Activated CD4-positive, alpha-beta memory T cell treated with anti-CD3 and anti-CD28 coated beads for 36 hours (primary cell): Measurements from ENCODE around the gene GPC1. TPM values are rescaled to one million over a fixed set of nuclear protein-coding genes. Genes with fewer than 3 reads are reported as not detected.
A peak's percentile ranks its signal among the peaks of the same experiment; 100 is the strongest.

Source experiments
- CTCF ChIA-PET: fragments of 350-600 bp; sonication (Branson Sonifier 250); formaldehyde crosslinking; loops from one replicate; lab custom pipeline; 2021; ENCODE audit warnings: antibody characterized with exemption, inconsistent platforms; lab: Charles Lee
- POLR2A ChIA-PET: fragments of 350-600 bp; sonication (Branson Sonifier 250); formaldehyde crosslinking; loops from one replicate; lab custom pipeline; 2021; ENCODE audit warnings: antibody characterized with exemption; lab: Charles Lee
- DNase-seq: peaks from one replicate; pipeline ENCODE4 v3.0.0-alpha.2; 2020
- H3K27ac Mint-ChIP-seq: one replicate; pipeline ENCODE4 v1.8.0; 2021; ENCODE audit warnings: mixed read lengths
- H3K27me3 Mint-ChIP-seq: one replicate; pipeline ENCODE4 v1.8.0; 2021; ENCODE audit warnings: mixed read lengths
- H3K36me3 Mint-ChIP-seq: one replicate; pipeline ENCODE4 v1.8.0; 2021; ENCODE audit warnings: mixed read lengths
- H3K4me1 Mint-ChIP-seq: one replicate; pipeline ENCODE4 v1.8.0; 2021; ENCODE audit warnings: low read depth, mixed read lengths
- H3K4me3 Mint-ChIP-seq: one replicate; pipeline ENCODE4 v1.8.0; 2021; ENCODE audit warnings: mild to moderate bottlenecking, mixed read lengths
- H3K9me3 Mint-ChIP-seq: one replicate; pipeline ENCODE4 v1.8.0; 2021; ENCODE audit warnings: mixed read lengths
- intact Hi-C: fragments of 100-400 bp; cut with micrococcal nuclease; formaldehyde crosslinking; loops from one replicate; pipeline ENCODE4 v1.15.1; 2023
- total RNA-seq, 2 experiments: library from RNA; stranded (reverse); gene quantifications; one replicate each; pipeline ENCODE4 v1.2.3, GENCODE V29; 2021

GPC1 gene
- total RNA-seq, 2 experiments from 2014 or later = 4.7 to 4.9 TPM

- Mint-ChIP-seq H3K4me3 (no peak overlapping the region), H3K27me3 (no peaks in the 10 kb centered on the region), H3K9me3 (no peaks in the 10 kb centered on the region), H3K36me3 (no peaks in the 10 kb centered on the region), H3K27ac (no peak overlapping the region), H3K4me1 (no peaks in the 10 kb centered on the region)
- DNase-seq = no peak
- ChIA-PET POLR2A (no interaction called here), CTCF (no interaction called here)
- intact Hi-C loops = no loop called here
Observed at GRCh38 chr2:240462073-240462706, 26.7 kb downstream of the GPC1 start.

GRCh38 chr2:240462707-240463273 is 27.3 kb downstream of the GPC1 start:
- CTCF ChIA-PET = no interaction called here
- H3K36me3 Mint-ChIP-seq = no peaks in the 10 kb centered on the region
- no peak for DNase-seq
- no peaks in the 10 kb centered on the region for H3K4me1 Mint-ChIP-seq
- H3K9me3 Mint-ChIP-seq = no peaks in the 10 kb centered on the region
- H3K27me3 Mint-ChIP-seq = no peaks in the 10 kb centered on the region
- POLR2A ChIA-PET = no interaction called here
- H3K4me3 Mint-ChIP-seq = no peak overlapping the region
- no peak overlapping the region for H3K27ac Mint-ChIP-seq
- intact Hi-C loops = no loop called here

GRCh38 chr2:240463274-240463865 is 27.9 kb downstream of the GPC1 start:
- Mint-ChIP-seq H3K4me1 (no peaks in the 10 kb centered on the region), H3K9me3 (no peaks in the 10 kb centered on the region), H3K4me3 (no peak overlapping the region), H3K27me3 (no peaks in the 10 kb centered on the region), H3K36me3 (no peaks in the 10 kb centered on the region), H3K27ac (no peak overlapping the region)
- intact Hi-C loops = no loop called here
- peak; percentile 5 for DNase-seq
- POLR2A ChIA-PET = no interaction called here
- CTCF ChIA-PET = no interaction called here

- Mint-ChIP-seq H3K27ac (no peak overlapping the region), H3K27me3 (no peaks in the 10 kb centered on the region), H3K4me1 (no peaks in the 10 kb centered on the region), H3K36me3 (no peaks in the 10 kb centered on the region), H3K9me3 (no peaks in the 10 kb centered on the region), H3K4me3 (no peak overlapping the region)
- ChIA-PET POLR2A (no interaction called here), CTCF (no interaction called here)
- intact Hi-C loops = no loop called here
- peak; percentile 6 for DNase-seq
Observed at GRCh38 chr2:240463866-240464481, 28.5 kb downstream of the GPC1 start.

GRCh38 chr2:240464514-240465241 is 29.2 kb downstream of the GPC1 start:
- Mint-ChIP-seq H3K9me3 (no peaks in the 10 kb centered on the region), H3K4me3 (no peak overlapping the region), H3K4me1 (no peaks in the 10 kb centered on the region), H3K36me3 (no peaks in the 10 kb centered on the region), H3K27ac (no peak overlapping the region), H3K27me3 (no peaks in the 10 kb centered on the region)
- ChIA-PET POLR2A (no interaction called here), CTCF (no interaction called here)
- peak; percentile 3 for DNase-seq
- intact Hi-C loops = no loop called here

- Mint-ChIP-seq H3K27ac (no peak overlapping the region), H3K27me3 (no peaks in the 10 kb centered on the region)
- peak; percentile 7 for DNase-seq
Observed at GRCh38 chr2:240465268-240465764, 29.9 kb downstream of the GPC1 start.

GRCh38 chr2:240465765-240466578 is 30.5 kb downstream of the GPC1 start:
- intact Hi-C loops = no loop called here
- Mint-ChIP-seq H3K4me3 (no peak overlapping the region), H3K27ac (no peak overlapping the region), H3K36me3 (no peaks in the 10 kb centered on the region), H3K4me1 (no peaks in the 10 kb centered on the region), H3K27me3 (no peaks in the 10 kb centered on the region), H3K9me3 (no peaks in the 10 kb centered on the region)
- DNase-seq = no peak
- POLR2A ChIA-PET = no interaction called here
- CTCF ChIA-PET = no interaction called here

More at GRCh38 chr2:240465268-240465764, 29.9 kb downstream of the GPC1 start:
- H3K4me1 Mint-ChIP-seq = no peaks in the 10 kb centered on the region
- no peaks in the 10 kb centered on the region for H3K9me3 Mint-ChIP-seq
- ChIA-PET CTCF (no interaction called here), POLR2A (no interaction called here)
- H3K4me3 Mint-ChIP-seq = no peak overlapping the region
- intact Hi-C loops = no loop called here
- H3K36me3 Mint-ChIP-seq = no peaks in the 10 kb centered on the region

GRCh38 chr2:240466579-240467148 is 31.2 kb downstream of the GPC1 start:
- intact Hi-C loops = no loop called here
- H3K9me3 Mint-ChIP-seq = no peaks in the 10 kb centered on the region
- no peak overlapping the region for H3K4me3 Mint-ChIP-seq
- DNase-seq = peak; percentile 5
- H3K4me1 Mint-ChIP-seq = no peaks in the 10 kb centered on the region
- CTCF ChIA-PET = no interaction called here
- no peak overlapping the region for H3K27ac Mint-ChIP-seq
- POLR2A ChIA-PET = no interaction called here
- no peaks in the 10 kb centered on the region for H3K27me3 Mint-ChIP-seq
- H3K36me3 Mint-ChIP-seq = no peaks in the 10 kb centered on the region

- intact Hi-C loops = no loop called here
- Mint-ChIP-seq H3K4me1 (no peaks in the 10 kb centered on the region), H3K9me3 (no peaks in the 10 kb centered on the region), H3K4me3 (no peak overlapping the region), H3K27ac (no peak overlapping the region), H3K27me3 (no peaks in the 10 kb centered on the region), H3K36me3 (no peaks in the 10 kb centered on the region)
- POLR2A ChIA-PET = no interaction called here
- CTCF ChIA-PET = no interaction called here
- DNase-seq = peak; percentile 5
Observed at GRCh38 chr2:240467149-240467642, 31.7 kb downstream of the GPC1 start.

GRCh38 chr2:240467659-240468302 is 32.3 kb downstream of the GPC1 start:
- POLR2A ChIA-PET = no interaction called here
- peaks cover 3% of the 10 kb centered on the region for H3K9me3 Mint-ChIP-seq
- no peak overlapping the region for H3K27ac Mint-ChIP-seq
- DNase-seq = peak; percentile 7
- intact Hi-C loops = no loop called here
- H3K27me3 Mint-ChIP-seq = no peaks in the 10 kb centered on the region
- no peak overlapping the region for H3K4me3 Mint-ChIP-seq
- no peaks in the 10 kb centered on the region for H3K4me1 Mint-ChIP-seq
- H3K36me3 Mint-ChIP-seq = no peaks in the 10 kb centered on the region
- CTCF ChIA-PET = no interaction called here
